ENCODE measurements around the gene LRRN4.

The LRRN4 gene

DNA sequence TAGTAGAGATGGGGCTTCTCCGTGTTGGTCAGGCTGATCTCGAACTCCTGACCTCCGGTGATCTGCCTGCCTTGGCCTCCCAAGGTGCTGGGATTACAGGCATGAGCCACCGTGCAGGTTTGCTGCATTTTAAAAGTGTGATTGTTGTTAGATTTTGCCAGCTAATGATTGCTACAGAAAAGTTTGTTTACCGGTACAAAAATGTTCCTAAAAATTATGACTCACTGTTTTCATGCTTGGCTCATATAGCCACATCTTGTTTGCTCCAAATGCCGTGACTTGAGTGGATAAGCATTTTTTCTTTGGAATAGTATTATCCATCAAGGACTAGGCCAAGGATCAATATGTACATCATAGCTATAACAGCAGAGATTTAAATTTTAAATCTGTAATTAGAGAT lies 24.3 kb downstream of the LRRN4 start:
- DNase-seq: no peak

DNA sequence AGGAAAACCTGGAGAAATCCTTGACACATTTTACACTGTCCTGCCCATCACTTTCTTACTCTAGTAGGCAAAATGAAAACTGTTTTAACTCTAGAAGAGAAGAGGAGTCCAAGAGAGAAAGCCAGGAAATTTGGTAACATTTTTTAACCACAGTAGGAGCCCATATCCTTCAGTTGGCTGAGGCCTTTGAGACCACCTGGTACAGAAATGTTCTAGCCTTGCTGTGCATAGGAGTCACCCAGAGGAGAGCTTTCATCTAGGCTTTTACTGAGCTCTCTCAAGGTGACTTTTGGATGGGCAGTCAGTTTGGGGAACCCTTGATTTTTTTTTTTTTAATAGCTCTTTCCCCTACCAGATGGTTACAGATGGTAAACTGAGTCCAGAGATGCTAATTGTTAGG lies 25.0 kb downstream of the LRRN4 start:
- DNase-seq: no peak

DNA sequence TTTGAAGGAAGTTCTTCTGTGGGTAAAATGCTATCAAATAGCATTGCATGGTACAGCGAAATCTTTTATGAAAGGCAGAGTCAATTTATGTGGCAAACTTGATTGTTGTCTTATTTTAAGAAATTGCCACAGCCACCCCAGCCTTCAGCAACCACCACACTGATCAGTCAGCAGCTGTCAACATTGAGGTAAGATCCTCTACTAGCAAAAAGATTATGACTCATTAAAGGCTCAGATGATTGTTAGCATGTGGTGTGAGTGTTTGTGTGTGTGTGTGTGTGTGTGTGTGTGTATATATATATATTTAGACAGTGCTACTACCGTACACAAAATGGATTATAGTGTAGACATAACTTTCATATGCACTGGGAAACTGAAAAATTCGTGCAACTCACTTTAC lies 27.8 kb downstream of the LRRN4 start:
- DNase-seq: no peak

DNA sequence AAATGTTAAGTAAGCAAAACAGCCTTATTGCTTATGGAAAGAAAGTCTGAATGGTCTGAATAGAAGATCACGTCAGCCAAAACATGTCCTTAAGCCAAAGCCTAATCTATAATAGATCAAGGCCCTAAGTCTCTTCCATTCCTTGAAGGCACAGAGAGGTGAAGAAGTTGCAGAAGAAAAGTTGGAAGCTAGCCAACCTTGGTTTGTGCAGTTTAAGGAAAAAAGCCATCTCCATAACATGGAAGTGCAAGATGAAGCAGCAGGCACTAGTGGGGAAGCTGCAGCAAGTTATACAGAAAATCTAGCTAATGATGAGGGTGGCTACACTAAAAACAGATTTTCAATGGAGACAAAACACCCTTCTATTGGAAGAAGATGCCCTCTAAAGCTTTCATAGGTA lies 29.1 kb downstream of the LRRN4 start:
- no peak for DNase-seq

DNA sequence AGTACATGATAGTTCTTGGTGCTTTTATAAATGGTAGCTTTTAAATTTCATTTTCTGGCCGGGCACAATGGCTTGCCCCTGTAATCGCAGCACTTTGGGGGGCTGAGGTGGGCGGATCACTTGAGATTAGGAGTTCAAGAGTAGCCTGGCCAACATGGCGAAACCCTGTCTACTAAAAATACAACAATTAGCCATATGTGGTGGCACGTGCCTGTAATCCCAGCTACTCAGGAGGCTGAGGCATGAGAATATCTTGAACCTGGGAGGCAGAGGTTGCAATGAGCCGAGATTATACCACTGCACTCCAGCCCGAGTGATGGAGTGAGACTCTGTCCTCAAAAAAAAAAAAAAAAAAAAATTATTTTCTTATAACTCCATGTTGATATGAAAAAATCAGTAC lies 36.0 kb downstream of the LRRN4 start:
- no peak for DNase-seq

DNA sequence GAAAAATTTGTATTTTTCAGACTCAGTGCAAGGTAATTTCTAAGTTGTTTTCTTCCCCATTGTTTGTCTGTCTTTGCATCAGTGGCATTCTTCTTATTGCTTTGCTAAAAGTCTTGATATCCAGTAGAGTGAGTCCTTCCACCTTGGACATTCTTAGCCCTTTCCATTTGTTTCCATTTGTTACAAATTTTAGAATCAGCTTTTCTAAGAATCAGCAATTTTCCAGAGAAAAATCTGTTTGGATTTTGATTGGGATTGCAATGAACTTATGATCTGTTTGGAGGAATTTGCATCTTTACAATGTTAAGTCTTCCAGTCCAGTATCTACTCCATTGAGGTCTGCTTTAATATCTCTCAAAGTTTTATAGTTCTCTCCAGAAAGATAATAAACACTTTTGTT lies 36.4 kb downstream of the LRRN4 start:
- DNase-seq: no peak

DNA sequence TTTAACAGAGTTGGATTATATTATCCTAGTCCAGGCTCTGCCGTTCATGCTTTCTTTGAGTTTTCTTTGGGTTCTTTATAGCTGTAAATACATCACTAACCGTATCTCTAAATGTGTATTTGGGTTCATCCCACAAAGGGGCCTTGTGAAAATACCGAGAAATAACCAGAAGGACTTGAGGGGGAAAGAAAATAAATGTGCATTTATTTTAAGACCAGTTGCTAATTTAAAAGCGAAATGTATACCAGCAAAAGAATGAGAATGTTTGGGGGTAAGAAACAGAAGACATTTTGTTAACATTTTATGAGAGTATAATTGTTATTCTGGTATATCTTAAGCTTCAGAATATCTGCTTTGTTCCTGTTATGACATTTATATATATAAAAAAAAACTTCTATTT lies 38.9 kb downstream of the LRRN4 start:
- DNase-seq: no peak

DNA sequence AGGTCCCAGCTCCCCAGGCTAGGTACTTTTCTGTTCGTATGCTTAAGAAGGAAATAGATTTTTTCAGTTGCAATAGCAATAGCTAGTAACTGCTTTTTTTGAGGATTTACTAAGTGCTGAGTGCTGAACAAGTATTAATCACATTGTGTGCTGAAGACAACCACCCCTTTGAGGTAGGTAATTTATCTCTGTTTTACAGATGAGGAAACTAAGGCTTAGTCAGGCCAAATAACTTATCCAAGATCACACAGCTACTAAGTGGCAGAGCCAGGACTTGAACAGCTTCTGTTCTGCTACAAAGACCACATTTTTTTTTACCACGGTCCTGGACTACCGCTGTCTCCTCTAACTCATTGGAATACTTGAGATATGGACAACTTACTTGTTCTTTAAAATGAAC lies 39.8 kb downstream of the LRRN4 start:
- no peak for DNase-seq

DNA sequence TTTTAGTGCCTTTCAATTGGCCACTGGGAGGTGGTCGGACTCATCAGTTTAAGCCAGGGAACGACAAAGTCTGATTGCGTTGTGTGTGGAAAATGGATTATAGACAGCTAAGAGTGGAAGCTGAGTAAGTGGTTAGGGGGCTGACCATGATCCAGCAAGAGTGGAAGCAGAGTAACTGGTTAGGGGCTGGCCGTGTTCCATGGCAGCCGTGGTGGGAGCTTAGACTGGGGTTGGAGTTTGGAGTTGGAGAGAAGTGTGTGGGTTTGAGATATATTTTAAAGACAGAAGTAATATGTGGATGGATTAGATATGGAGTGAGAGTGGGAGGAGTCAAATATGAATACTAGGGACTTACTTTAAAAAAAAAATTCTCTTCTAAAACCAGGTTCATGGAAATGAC lies 41.7 kb downstream of the LRRN4 start:
- DNase-seq: no peak

DNA sequence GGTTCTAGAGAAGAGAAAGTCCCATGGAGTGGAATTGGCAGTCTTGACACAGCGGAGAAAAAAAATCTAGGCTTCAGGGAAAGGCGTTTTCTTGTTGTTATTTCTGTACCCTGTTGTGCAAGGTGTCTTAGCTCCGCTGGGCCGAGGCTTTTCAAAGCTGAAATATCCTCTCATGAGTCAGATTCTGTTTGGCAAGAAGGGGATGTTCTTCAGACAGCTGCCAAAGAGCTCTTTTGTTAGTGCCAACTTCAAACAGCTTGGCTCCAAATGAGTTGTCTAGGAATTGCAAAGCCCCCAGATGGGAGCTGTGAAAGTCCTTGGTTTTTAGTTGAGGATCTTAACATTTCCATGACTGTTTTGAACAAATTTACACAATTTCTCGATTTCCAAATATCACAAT lies 45.6 kb downstream of the LRRN4 start:
- DNase-seq: no peak

DNA sequence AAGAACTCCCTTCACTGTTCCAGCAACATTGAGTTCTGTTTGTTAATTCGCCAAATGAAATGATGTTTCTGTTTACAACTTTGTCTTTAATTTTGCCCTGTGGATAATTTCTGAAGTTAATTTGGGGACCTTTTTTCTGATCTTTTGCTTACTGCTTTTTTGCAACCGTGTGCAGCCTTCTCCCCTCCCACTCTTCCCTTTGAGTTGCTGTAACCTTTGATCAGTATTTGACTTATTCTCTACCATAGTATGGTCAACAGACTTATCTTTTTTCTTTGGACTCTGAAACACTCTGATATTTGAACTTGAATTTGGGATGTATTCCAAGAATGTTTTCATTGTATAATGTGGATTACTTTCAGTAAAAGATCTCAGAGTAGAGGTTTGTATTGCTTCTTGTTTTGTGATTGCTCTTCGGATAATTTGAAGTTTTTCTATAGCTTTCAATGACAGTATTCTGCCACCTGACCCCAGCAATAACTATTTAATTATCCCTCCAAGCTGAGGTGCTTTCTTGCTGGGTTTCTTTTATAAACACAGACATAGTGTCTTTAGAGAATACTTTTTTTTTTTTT lies 46.2 kb downstream of the LRRN4 start:
- no peak for DNase-seq

DNA sequence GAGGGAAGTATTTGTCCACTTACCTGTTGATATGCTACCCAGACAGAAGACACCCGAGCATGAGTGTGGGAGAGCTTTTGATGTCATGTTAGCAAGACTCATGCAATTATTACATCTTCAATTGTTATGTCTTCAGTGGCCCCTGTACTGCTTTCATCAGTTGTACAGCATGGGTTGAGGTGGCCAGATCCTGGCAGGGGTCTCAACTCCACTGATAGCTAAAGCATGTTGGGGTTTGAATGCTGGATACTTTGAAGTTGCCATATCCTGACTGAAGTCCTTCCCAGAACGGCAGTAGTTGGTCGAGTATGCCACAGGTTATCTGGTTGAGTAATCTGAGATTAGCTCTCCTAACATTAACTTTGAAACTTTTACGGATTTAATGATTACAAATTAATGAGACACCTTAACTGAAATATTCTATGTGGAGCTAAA lies 46.7 kb downstream of the LRRN4 start:
- no peak for DNase-seq

DNA sequence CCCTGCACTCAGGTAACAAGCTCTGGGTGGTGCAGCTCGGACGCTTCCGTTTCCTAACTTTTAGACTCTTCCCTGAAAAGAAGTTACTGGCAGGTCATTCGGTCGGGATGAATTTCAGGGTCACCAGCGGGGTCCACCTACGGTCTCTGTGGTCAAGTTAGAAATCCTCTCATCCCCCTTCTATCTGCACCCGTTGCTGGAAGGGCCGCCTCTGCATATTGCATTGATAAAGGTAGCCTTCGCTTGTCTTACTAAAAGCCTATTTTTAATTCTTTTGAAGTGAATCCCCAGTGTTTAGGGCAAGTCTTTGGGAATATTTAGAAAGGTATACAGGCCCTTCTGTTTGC lies 47.3 kb downstream of the LRRN4 start:
- DNase-seq: no peak

DNA sequence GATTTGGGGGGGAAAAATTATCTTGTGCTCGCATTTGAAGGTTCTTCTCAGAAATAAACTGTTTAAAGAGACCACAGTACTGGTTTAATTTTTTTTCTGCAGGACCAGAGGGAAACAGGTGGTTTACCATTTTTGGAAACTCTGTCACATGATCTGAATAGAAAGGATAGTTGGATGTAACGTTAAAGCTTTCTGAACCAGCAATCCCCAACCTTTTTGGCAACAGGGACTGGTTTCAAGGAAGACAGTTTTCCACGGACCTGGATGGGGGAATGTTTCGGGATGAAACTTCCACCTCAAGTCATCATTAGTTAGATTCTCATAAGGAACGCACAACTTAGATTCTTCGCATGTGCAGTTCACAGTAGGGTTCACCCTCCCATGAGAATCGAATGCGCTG lies 53.0 kb downstream of the LRRN4 start:
- no peak for DNase-seq

DNA sequence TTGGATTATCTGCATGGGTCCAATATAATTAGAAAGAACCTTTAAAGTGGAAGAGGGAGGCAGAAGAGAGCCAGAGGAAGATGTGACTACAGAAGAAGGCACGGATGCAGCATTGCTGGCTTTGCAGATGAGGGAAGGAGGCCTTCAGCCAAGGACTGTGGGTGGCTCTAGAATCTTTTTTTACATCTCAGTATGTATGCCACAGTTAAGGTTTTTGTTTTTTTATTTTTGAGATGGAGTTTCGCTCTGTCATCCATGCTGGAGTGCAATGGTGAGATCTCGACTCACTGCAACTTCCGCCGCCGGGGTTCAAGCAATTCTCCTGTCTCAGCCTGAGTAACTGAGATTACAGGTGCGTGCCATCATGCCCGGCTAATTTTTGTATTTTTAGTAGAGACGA lies 54.1 kb downstream of the LRRN4 start:
- no peak for DNase-seq

DNA sequence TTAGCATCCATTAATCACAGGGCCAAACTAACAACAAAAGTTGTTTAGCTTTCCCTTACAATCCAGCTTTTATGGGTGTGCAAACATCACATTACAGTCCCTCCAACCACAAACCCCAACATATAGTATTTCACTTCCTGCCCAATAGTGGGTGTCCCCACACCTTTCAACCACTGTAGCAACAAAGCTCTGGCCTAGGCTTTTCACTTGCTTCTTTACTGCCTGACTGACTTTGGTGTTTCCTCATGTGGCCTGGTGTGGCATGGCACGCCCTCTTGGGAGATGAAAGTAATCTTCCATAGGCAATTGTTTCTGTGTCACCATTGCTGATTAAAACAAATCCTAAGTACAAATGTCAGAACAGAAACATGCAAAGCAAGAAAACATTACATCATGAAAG lies 57.1 kb downstream of the LRRN4 start:
- DNase-seq: no peak

DNA sequence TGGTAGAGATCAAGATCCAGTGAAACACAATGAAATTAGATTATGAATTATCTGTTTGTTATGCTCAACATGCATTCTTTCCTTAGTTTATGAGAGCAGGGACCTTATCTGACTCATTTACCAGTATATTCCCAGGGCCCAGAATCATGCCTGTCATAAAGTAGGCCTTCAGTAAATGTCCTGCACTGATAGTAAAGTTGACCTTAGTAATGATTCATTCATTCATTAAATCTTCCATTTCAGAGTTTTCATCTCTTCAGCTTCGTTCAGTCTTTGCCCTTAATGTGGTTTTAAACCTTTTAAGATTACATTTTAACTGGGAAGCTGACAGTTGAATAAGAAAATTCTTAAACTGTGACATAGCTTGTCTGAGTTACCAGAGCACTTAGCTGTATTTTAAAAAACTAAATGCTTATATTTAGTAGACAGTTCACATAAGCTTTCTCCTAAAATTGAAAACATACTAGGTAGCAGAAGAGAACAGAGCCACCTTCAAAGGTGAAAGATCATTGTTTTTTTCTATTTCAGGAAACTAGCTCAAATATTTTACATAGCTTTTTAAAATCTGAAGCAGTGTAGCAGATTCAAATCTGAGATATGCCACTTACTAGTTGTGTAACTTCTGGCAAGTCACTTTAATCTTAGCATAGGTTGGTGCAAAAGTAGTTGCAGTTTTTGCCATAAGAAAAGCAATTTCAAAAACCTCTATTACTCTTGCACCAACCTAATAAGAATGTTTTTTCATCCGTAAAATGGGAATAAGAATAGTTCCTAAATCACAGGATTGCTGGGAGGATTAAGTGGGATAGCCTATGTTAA lies 62.0 kb downstream of the LRRN4 start:
- DNase-seq: no peak

DNA sequence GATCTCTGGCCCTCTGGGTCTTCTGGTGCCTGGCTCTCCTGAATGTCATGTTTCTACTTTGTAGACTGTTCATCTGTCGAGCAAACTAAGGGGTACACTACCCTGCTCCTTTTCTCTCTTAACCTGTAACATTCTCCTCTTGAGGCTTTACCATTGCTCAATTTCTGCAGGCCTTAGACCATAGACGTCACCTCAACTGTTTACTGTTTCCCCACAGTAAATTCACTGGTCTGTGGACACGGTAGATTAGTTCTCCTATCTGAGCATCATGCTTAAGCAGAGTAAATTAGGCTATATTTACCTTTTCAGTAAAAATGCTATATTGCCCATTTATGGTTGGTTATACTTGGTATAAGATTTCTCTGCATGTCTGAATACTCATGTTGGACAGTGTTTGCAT lies 62.9 kb downstream of the LRRN4 start:
- DNase-seq: no peak

Data from activated effector memory CD4-positive, alpha-beta T cell treated with Interleukin-2 at 50 U/mL for 16 hours (primary cell).